DND-41 (cell line): ENCODE measurements around the gene LRP4.

Experiments used
- CTCF ChIP-seq: IDR thresholded peaks from 2 replicates; pipeline ENCODE4 v1.5.1; 2012; ENCODE audit warnings: borderline replicate concordance, low read length, moderate library complexity, mild to moderate bottlenecking; ENCODE audit not compliant: poor library complexity, severe bottlenecking; ENCODE audit errors: extremely low read depth
- EZH2 ChIP-seq: IDR thresholded peaks from 3 replicates; pipeline ENCODE4 v1.6.1; 2012; ENCODE audit warnings: borderline replicate concordance, low read depth, mild to moderate bottlenecking, moderate library complexity, low read length, inconsistent platforms; ENCODE audit not compliant: severe bottlenecking

DNA sequence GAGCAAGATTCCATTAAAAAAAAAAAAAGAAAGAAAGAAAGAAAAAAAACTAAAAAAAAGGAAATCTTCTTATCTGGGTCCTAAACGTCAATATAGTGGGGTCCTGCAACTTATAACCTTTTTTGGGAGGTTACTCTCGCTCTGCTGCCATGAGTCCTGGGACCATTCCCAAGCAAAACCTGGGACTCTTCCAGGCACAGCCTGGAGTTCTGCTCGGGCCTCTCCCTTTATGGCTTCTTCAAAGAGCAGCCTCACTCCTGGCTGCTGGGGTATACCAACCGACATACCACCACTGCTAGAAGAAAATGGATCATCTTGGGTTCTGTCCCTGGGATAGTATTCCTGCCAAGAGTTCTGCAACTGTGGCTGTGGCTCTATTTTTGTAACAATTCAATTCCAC, 58.1 kb downstream of the LRP4 start:
- TF ChIP-seq CTCF (no peak), EZH2 (no peak)
